ENCODE measurements around the gene SLITRK2.
A peak's percentile ranks its signal among the peaks of the same experiment; 100 is the strongest.

SLITRK2 gene, protein sequence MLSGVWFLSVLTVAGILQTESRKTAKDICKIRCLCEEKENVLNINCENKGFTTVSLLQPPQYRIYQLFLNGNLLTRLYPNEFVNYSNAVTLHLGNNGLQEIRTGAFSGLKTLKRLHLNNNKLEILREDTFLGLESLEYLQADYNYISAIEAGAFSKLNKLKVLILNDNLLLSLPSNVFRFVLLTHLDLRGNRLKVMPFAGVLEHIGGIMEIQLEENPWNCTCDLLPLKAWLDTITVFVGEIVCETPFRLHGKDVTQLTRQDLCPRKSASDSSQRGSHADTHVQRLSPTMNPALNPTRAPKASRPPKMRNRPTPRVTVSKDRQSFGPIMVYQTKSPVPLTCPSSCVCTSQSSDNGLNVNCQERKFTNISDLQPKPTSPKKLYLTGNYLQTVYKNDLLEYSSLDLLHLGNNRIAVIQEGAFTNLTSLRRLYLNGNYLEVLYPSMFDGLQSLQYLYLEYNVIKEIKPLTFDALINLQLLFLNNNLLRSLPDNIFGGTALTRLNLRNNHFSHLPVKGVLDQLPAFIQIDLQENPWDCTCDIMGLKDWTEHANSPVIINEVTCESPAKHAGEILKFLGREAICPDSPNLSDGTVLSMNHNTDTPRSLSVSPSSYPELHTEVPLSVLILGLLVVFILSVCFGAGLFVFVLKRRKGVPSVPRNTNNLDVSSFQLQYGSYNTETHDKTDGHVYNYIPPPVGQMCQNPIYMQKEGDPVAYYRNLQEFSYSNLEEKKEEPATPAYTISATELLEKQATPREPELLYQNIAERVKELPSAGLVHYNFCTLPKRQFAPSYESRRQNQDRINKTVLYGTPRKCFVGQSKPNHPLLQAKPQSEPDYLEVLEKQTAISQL

DNA sequence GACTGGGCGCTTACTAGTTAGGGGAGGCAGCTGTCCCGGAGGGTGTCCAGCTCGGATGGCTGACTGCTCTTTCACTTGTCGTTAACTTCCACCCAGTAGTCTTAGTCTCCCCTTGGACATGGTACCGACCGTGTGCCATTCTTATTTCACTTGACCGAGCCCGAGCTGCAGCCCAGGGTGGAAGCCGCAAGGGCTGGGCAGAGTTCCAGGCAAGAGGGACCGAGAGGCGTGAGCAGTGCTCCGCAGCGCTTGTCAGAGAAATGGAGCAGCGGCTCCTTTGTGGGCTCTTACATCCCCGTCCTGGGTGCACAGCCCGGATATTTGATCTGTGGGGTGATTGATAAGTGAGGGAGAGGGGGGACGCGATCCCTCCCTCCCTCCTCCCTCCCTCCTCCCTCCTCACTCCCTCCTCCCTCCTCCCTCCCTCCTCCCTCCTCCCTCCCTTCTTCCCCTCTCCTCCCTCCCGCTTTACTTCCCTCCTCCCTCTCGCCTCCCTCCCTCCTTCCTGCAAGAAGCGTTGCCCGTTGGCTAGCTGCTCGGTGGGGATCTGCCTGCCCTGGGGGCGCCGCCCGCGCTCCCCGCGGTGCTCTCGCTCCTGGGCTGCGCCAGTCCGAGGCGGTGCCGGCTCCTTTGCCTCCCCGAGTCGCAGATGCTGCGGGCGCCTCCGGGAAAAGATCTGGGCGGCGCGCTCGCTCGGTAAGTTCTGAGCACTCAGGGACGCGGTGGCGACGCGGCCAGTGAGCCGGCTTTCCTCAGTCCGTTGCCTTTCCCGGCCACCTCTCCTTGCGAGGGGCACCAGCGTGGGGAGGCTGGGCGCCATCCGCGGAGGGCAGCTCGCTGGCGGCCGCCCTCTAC is at the start of gene SLITRK2:
Gene SLITRK2, plus strand, starts transcription at position 499 of the 855 bp plus-strand sequence. CDS start 4,597 bp downstream, outside the sequence.
- DNase-seq = no peak

DNA sequence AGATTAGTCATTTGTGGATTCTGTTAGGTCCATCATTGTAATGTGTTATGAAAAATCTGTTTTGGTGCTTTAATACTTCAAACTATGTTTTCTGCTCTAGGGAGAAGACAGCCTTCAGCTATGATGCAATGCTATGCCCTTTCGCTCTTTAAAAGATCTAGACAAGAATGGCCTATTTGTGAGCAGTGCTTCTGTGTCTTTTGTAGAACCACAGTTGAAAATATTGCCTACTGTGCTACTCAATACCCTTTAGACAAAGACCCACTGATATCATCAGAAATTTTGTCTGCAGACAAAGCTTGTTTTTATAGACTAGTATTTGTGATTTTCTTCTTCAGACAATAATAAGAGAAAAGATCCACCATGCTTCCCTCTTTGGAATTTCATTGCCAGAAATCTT is 44.6 kb upstream of the SLITRK2 start:
- DNase-seq = no peak

DNA sequence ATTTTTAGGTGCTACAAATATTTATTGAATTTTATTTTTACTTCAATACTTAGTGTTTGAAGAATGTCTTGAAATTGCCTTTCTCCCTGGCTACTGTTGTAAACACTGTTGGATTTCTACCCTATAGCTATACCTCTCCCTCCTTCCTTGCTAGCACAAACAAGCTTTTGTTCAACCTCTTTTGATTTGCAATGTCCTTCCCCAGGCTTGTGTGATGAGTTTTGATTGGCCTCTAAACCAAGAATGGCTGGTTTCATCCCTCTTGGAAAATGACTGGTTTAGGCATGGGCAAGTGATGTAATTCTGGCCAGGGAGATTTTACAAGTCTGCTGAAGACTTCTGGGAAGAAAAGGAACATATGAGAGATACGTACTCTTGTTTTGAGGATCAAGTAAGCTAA is 25.3 kb upstream of the SLITRK2 start:
- no peak for DNase-seq

GRCh38 chrX:145803508-145803907 is 14.1 kb upstream of the SLITRK2 start:
- DNase-seq = no peak

DNA sequence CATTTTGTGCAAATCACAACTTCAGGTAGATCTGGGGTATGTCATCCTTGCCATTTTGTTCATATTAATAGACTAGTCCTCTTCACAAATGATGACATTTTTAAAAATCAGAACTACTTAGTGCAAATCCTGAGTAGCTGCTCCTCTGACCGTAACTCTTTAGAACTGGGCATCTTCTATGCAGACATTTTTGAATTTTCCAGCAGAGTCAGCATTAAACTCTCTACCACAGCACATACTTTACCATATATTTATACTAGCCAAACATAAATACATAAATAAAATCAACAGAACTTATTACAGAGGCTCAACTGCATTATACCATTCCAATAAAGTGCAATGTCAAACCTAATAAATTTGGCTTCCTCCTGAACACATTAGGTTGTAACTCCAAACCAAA is 4.5 kb upstream of the SLITRK2 start:
- DNase-seq = no peak

- no peak for DNase-seq
These were observed 871 bp upstream of the SLITRK2 start for GRCh38 chrX:145816601-145817315.

DNA sequence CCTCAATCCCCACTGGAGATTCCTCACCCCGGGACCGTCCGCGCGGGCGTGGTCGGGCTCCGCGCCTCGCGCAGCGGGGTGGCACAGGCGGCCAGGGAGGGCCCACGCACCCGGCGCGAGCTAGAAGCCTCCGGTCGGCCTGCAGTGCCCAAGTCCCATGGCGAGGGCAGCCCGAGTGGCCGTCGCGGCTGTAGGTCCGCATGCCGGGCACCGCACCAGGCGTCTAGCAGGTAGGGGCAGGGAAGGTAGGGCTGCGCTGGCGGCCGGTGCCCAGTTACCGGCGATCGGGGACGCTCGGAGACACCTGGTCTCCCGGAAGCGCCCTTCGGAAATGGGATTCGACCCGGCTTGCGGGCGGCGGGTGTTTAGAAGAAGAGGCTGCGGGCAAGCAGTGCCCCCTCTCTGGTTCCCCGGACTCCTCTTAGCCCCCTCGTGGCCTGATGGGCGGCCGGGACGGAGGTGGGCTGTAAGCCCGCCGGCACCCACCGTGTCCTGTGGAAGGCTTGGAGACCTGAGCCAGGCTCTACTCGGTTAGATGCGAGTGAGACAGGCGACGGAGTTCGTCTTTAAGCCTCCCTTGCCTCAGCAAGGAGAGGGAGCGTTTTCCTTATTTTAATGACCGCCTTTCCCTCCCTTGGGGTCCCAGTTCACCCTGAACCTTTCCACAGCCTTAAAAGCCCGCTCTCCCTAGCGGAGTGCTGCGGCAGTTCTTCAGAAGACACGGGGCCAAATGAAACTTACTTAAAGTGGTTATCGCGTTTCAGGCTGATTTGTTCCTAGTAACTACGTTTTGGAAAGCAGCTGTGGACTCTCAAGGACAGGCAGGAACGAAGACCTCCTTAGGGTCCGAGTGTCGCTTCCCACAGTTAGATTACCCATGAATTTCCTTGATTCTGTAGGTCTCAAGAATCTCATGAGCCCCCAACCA is 821 bp downstream of the SLITRK2 start:
- no peak for DNase-seq

- DNase-seq = no peak
These were observed 3.2 kb downstream of the SLITRK2 start for GRCh38 chrX:145820825-145821224.

- DNase-seq = no peak
These were observed 3.8 kb downstream of the SLITRK2 start for GRCh38 chrX:145821291-145821897.

DNA sequence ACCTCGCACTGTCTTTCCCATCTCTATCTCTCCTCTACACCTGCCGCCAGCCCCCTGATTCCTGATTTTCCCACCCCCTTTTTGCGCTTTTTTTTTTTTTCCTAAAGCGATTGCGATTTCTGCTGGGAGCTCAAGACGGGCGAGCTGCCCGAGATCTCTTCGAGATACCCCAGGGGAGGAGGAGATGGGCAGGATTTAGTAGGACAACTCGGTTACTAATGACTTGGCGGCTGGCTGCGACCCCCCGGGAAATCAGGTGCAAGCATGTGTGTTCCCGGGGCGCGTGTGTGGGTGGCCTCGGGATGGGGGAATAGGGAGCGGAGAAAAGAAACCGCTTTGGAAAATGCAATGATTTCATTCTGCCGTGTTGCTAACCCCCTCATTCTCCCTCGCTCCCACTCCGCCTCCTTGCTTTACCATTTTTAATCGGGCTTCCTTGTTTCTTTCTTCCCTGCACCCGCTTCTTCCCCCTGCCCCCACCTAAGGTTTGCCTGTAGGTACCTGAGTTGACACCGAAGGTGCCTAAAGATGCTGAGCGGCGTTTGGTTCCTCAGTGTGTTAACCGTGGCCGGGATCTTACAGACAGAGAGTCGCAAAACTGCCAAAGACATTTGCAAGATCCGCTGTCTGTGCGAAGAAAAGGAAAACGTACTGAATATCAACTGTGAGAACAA is 4.4 kb downstream of the SLITRK2 start:
- no peak for DNase-seq

GRCh38 chrX:145823132-145823531 is 5.5 kb downstream of the SLITRK2 start:
- DNase-seq = no peak

DNA sequence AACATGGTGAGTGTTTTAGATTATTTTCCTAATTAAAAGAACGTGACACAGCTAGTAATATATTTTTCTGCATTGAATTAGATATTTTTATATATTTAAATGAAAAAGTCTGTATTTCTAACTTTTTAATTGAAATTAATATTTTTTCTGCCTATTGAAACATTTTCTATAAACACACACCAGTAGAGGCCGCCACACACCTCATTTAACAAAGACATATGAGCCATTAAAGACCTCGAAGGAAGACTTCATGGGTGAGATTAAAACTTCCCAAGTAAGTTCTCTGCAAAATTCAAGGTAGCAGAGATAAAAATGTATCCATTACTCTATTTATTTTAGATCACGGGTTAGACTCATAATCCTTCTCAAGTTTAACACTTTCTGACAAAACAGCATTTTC is 8.3 kb downstream of the SLITRK2 start:
- DNase-seq = peak in 1 of 2 experiments; percentile 15

- DNase-seq = no peak
These were observed 8.8 kb downstream of the SLITRK2 start for GRCh38 chrX:145826466-145826865.

- DNase-seq = no peak
These were observed 15.2 kb downstream of the SLITRK2 start for GRCh38 chrX:145832796-145833195.

DNA sequence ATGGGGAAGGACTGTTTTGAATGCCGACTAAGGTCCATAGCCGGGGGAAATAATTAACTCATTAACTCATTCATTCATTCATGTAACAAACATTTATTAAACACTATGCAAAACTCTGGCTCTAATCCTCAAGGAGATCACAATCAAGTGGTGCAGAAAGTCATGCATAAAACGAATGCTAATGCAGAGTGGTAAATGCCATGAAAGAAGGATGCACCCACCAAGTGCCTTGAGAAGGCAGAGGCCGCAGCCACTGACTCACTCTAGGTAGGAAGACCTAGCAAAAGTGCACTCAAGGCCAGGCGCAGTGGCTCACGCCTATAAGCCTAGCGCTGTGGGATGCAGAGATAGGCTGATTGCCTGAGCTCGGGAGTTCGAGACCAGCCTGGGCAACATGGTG is 22.9 kb downstream of the SLITRK2 start:
- no peak for DNase-seq

GRCh38 chrX:145843146-145843904 is 25.7 kb downstream of the SLITRK2 start:
- no peak for DNase-seq

GRCh38 chrX:145844886-145845285 is 27.3 kb downstream of the SLITRK2 start:
- no peak for DNase-seq

GRCh38 chrX:145848448-145848847 is 30.8 kb downstream of the SLITRK2 start:
- DNase-seq = no peak

GRCh38 chrX:145848857-145849256 is 31.2 kb downstream of the SLITRK2 start:
- DNase-seq = no peak
